ENCODE results near the gene ZNF81.
A peak's percentile ranks its signal among the peaks of the same experiment; 100 is the strongest.
"Not testable (repeated sequence)": the region's sequence is repeated elsewhere in the genome, so short reads cannot be mapped to it uniquely, and the experiment has no call there.

Gene ZNF81

DNA sequence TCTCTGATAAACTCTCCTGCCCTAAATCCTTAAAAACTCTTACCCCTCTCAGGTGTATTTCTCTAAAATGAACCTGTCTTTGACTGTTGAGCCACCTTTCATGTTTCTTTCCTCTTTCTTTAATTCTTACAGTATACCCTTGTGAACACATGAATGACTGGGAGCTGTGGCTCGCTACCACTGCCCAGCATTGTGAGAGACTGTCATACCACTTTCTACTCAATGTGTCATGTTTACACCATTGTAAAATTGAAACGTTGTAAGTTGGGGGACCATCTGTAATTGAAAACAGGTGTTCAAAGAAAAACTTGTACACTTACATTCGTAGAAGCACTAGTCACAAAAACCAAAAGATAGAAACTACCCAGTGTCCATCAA lies 100.2 kb downstream of the ZNF81 start:
- DNase-seq = no peak

DNA sequence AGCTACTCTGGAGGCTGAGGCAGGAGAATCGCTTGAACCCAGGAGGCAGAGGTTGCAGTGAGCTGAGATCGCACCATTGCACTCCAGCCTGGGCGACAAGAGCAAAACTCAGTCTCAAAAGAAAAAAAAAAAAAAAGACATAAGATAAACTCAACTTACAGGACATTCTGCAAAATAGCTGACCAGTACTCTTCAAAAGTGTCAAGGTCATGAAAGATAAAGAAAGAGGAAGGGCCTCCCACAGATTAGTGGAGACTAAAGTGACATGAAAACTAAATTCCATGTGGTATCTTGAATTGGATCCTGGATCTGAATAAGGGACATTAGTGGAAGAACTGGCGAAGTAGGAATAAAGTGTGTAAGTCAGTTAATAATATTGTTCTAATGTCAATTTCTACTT lies 103.7 kb downstream of the ZNF81 start:
- no peak for DNase-seq

DNA sequence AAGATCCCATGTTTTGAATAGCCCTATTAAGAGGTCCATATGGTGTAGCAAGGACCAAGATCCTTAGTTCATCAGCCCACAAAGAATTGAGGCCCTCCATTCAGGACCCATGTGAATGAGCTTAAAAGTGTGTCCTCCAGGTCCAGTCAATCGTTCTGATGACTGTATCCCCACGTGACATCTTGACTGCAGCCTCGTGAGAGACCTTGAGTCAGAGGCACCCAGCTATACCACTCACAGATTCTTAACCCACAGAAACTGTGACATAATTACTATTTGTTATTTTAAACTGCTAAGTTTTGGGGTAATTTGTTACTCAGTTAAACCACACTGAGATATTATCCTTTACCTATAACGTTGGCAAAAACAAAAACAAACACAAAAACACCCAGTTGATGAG lies 104.7 kb downstream of the ZNF81 start:
- DNase-seq = no peak

DNA sequence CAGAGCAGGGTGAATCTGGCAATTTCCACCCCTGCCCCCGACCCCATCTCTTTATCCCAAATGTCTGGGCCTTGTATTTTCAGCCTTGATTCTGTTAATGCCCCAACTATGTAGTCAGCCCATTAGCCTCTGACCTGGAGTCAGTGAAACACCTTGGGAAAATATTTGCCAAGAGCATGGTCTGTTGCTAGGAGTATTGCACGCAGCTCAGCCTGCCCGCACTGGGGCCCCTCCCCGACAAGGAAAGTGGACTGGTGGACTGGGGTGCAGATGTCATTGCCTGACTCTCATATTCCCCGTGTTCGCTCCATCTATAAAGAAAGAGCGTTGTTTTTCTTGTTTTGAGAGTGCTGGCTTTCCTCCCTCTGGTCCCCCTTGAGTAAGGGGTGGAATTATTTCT lies 118.6 kb downstream of the ZNF81 start:
- not testable (repeated sequence) for DNase-seq

DNA sequence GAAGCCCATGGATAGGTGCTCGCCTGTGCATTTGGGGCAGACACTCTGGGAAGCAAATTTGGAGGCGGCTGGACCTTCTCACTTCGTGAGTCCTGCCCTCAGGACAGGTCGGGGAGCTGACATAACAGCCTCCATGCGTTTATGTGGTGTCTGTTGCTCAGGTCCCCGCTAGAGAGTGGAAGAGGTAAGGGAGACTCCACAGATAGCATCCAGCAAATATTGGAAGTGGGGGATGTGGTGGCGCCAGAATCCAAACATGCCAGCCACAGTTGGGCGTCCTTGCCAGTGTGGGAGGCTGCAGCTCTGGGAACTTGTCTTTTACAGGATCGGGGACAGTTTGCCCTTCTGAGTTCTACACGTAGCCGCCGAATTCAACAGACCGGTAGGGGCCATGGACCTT lies 119.3 kb downstream of the ZNF81 start:
- DNase-seq = no peak

DNA sequence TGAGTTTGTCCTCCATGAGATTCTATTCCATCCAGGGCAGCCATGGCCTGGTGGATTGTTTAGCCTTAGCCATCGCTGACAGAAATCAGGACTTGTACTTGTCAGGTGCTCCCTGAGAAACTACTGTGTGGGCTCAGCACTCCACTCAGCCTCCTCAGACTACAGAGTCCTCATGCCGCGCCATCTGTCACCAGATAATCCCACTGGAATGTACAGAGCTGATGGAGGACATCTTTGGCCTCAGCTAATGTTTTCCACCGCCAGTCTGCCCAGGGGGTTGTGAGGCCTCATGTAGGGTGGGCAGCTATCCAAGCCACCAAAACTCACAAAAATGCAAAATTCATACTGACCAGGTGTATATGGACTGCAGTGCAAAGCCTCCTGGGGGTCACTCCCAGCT lies 121.5 kb downstream of the ZNF81 start:
- not testable (repeated sequence) for DNase-seq

DNA sequence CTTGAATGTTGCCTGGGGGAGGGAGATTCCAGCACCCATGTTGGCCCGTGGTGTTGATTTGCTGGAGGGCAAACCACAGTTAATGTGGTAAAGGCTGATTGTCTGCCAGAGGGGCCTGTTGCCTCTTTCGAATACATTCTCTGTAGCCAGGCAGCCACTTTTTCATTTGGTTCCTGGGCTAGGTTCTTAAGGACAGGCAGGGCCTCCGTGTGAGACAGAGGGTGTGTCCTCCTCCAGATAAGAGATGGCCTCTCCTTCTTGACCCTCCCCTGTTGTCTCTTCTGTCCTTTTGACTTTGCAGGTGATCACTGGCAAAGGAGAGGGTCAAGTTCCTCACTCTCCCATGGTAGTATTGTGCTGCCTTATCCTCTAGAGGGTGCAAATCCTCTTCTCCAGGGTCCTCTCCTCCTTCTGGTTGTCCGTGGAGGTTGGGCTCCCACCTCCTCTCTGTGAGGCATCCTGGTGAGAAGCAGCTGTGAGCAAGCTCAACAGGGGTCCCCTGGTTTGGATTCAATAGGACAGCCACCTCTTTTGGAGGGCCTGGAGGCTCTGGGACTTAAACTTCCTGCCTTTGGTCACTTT lies 122.2 kb downstream of the ZNF81 start:
- DNase-seq = peak in 2 of 3 experiments; percentile 31 to 61

DNA sequence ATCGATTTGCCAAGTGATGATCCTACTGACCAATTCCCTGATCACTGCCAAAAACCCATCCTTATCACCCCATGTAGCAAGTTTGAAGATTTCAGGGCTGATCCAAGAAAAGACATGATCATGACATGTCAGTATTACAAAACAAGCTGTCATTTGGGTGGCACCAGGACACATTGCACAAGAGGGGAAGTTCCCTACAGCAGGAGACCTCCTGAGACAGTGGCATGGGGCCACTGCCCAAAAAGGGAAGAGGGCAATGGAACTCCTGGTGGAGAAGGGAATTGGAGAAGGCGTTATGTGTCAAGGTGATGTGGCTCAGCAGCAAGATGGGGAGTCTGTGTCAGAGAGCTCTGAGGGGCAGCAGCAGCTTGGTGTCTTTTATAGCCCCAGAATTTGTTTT lies 123.7 kb downstream of the ZNF81 start:
- DNase-seq = no peak

DNA sequence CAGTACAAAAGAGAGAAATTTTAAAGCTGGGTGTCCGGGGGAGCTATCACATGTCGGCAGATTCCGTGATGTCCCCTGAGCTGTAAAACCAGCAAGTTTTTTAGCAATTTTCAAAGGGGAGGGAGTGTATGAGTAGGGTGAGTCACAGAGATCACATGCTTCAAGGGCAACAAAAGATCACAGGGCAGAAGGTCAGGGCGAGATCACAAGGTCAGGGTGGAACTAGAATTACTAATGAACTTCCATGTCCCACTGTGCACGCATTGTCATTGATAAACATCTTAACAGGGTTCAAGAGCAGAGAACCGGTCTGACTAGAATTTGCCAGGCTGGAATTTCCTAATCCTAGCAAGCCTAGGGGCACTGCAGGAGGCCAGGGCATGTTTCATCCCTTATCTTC lies 125.1 kb downstream of the ZNF81 start:
- DNase-seq = peak in 1 of 3 experiments; percentile 9

DNA sequence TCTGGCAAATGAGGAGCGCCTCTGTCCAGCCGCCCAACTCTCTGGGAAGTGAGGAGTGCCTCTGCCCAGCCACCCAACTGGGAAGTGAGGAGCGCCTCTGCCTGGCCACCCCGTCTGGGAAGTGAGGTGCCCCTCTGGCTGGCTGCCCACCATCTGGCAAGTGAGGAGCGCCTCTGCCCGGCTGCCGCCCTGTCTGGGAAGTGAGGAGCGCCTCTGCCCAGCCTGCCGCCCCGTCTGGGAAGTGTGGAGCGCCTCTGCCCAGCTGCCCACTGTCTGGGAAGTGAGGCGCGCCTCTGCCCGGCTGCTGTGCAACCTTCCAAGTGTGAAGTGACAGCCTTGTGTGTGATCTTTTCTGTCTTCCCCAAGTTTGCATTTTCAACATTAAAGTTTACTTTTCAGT lies 128.8 kb downstream of the ZNF81 start:
- not testable (repeated sequence) for DNase-seq
